CD4-positive, alpha-beta memory T cell (primary cell): Measurements from ENCODE around the gene GTF2IRD1. TPM values are rescaled to one million over a fixed set of nuclear protein-coding genes. Genes with fewer than 3 reads are reported as not detected.
"Not testable (repeated sequence)": the region's sequence is repeated elsewhere in the genome, so short reads cannot be mapped to it uniquely, and the experiment has no call there.

Experiments used
- CTCF ChIA-PET: fragments of 350-600 bp; sonication (Branson Sonifier 250); formaldehyde crosslinking; loops from one replicate; lab custom pipeline; 2021; ENCODE audit warnings: inconsistent platforms; ENCODE audit not compliant: partially characterized antibody; lab: Charles Lee
- POLR2A ChIA-PET: fragments of 350-600 bp; sonication (Branson Sonifier 250); formaldehyde crosslinking; loops from one replicate; lab custom pipeline; 2021; ENCODE audit not compliant: partially characterized antibody; lab: Charles Lee
- DNase-seq, 5 donors: peaks; one replicate each; pipeline versions ENCODE4 v3.0.0 to v3.0.0-alpha.2; 2020 to 2022; ENCODE audit warnings: mixed read lengths in 1 of 5
- H3K27ac ChIP-seq: one replicate; pipeline ENCODE4 v1.7.0; 2013; ENCODE audit warnings: low read depth, low read length
- H3K27me3 ChIP-seq: 2 replicates; pipeline ENCODE4 v1.7.0; 2013; ENCODE audit warnings: mild to moderate bottlenecking, low read length, moderate library complexity; ENCODE audit not compliant: insufficient read depth
- H3K36me3 ChIP-seq: 2 replicates; pipeline ENCODE4 v1.7.0; 2013; ENCODE audit warnings: mild to moderate bottlenecking, low read length, moderate library complexity; ENCODE audit not compliant: insufficient read depth
- H3K4me1 ChIP-seq: 2 replicates; pipeline ENCODE4 v1.7.0; 2013; ENCODE audit warnings: mild to moderate bottlenecking, low read length, moderate library complexity; ENCODE audit not compliant: insufficient read depth
- H3K4me3 ChIP-seq, 2 donors: one replicate each; pipeline ENCODE4 v1.7.0; 2013; ENCODE audit warnings: low read length in 2 of 2, mild to moderate bottlenecking in 1 of 2
- H3K9me3 ChIP-seq, 2 donors: one replicate each; pipeline ENCODE4 v1.7.0; 2013; ENCODE audit warnings: low read length in 2 of 2, control low read depth in 1 of 2; ENCODE audit not compliant: control insufficient read depth in 1 of 2
- H3K27ac Mint-ChIP-seq, 7 donors: one replicate each; pipeline ENCODE4 v1.8.0; 2020 to 2021; ENCODE audit warnings: mixed read lengths in 7 of 7, mild to moderate bottlenecking in 6 of 7, inconsistent platforms in 3 of 7, moderate library complexity in 3 of 7
- H3K27me3 Mint-ChIP-seq, 2 donors: one replicate each; pipeline ENCODE4 v1.8.0; 2020 to 2021; ENCODE audit warnings: mixed read lengths in 2 of 2
- H3K36me3 Mint-ChIP-seq, 2 donors: one replicate each; pipeline ENCODE4 v1.8.0; 2020 to 2021; ENCODE audit warnings: mixed read lengths in 2 of 2, inconsistent platforms in 1 of 2, mild to moderate bottlenecking in 1 of 2
- H3K4me1 Mint-ChIP-seq, 4 donors: one replicate each; pipeline ENCODE4 v1.8.0; 2020 to 2021; ENCODE audit warnings: mixed read lengths in 4 of 4, mild to moderate bottlenecking in 1 of 4
- H3K4me3 Mint-ChIP-seq, 8 donors: one replicate each; pipeline ENCODE4 v1.8.0; 2020 to 2021; ENCODE audit warnings: mixed read lengths in 8 of 8, mild to moderate bottlenecking in 7 of 8, moderate library complexity in 6 of 8, inconsistent platforms in 3 of 8
- H3K9me3 Mint-ChIP-seq, 8 donors: one replicate each; pipeline ENCODE4 v1.8.0; 2020 to 2021; ENCODE audit warnings: mixed read lengths in 8 of 8, mild to moderate bottlenecking in 5 of 8, inconsistent platforms in 3 of 8, moderate library complexity in 1 of 8
- intact Hi-C: fragments of 100-400 bp; cut with micrococcal nuclease; formaldehyde crosslinking; loops from one replicate; pipeline ENCODE4 v1.15.1; 2023
- polyA plus RNA-seq, 2 donors: library from polyadenylated mRNA; unstranded; fragments of 300-500 nt; fragmentation: Illumina TruSeq; gene quantifications; one replicate each; pipeline ENCODE4 v1.2.3, GENCODE V29; 2021
- total RNA-seq, 2 experiments: library from RNA; stranded (reverse); gene quantifications; one replicate each; pipeline ENCODE4 v1.2.3, GENCODE V29; 2021

The GTF2IRD1 gene
- total and polyA plus RNA-seq, 4 experiments from 2014 or later = 0.30 to 8.8 (median 4.7) TPM

DNA sequence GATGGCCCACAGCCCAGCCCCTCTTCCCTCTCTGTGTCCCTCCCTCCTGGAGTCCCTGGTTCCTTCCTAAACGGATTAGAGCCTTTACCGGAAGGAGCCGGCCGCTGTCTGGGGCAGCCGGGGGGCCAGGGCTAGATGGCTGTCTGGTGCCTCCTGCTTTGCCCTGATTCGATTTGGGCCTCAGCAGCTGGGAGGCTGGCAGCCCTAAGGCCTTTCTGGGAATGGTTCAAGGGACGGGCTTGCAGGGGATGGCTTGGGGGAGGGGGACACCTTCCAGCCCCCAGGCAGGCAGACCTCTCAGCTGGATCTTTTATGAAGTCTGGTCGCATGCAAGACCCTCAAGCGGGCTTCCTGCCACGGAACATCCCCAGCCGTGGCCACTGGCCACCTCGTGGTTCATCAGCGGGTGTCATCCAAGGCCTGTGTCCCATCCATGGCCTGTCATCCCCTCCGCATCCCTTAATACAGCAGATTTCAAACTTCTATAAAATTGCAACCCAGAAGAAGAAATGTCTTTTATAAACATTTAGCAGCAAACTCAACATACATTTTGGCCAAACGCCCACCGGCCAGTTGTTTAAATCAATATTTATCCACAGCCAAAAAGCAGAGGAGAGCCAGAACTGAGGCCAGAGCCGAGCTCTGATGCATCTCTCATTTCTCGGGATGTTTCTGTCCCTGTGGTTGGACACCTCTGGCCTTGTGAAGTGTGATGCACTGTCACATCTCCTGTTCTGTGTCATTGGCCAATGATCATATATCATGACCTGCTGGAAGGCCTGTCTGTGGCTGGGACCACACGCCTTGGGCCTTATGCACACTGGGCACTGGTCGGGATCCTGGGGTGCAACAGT, 52.0 kb downstream of the GTF2IRD1 start:
- no peaks in the 10 kb centered on the region for H3K36me3 ChIP-seq
- intact Hi-C loops = no loop called here
- H3K4me1 ChIP-seq = no peaks in the 10 kb centered on the region
- H3K4me3 ChIP-seq = no peak overlapping the region
- no peak overlapping the region for H3K27ac Mint-ChIP-seq
- no peaks in the 10 kb centered on the region for H3K27me3 ChIP-seq
- no peaks in the 10 kb centered on the region for H3K9me3 ChIP-seq
- no peak overlapping the region for H3K4me3 Mint-ChIP-seq
- no peaks in the 10 kb centered on the region for H3K9me3 Mint-ChIP-seq
- no peaks in the 10 kb centered on the region for H3K4me1 Mint-ChIP-seq
- H3K27me3 Mint-ChIP-seq = no peaks in the 10 kb centered on the region
- ChIA-PET CTCF (interaction anchor here (0.5 kb wide), 1 partner anchor 113 kb away, joined by 3 read pairs; no protein-coding TSS in a partner anchor), POLR2A (no interaction called here)
- DNase-seq = no peak
- H3K36me3 Mint-ChIP-seq = no peaks in the 10 kb centered on the region
- no peak overlapping the region for H3K27ac ChIP-seq

DNA sequence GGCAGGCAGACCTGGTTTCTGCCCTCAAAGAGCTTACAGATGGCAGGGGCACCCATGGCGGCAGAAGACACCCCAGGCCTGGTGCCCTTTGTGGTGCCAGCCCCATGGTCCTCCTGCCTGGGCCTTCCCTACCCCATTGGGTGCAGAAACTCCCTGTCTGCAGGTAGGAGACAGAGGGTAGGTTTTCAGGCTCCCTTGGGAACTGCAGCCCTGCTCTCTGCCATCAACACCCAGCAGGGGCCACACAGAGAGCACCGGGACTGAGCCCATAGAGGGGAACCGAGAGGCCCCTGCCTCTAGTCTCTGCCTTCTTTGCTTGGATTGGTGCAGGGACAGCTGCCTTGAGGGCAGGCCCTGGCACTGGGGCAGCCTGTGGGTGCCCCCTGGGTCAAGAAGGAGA, 52.6 kb downstream of the GTF2IRD1 start:
- no peak overlapping the region for H3K4me3 Mint-ChIP-seq
- no peak overlapping the region for H3K27ac Mint-ChIP-seq
- DNase-seq = no peak
- H3K9me3 ChIP-seq = no peaks in the 10 kb centered on the region
- no peak overlapping the region for H3K4me3 ChIP-seq
- no peaks in the 10 kb centered on the region for H3K27me3 Mint-ChIP-seq
- no peak overlapping the region for H3K27ac ChIP-seq
- H3K9me3 Mint-ChIP-seq = no peaks in the 10 kb centered on the region
- no peaks in the 10 kb centered on the region for H3K4me1 ChIP-seq
- intact Hi-C loops = no loop called here
- H3K36me3 ChIP-seq = no peaks in the 10 kb centered on the region
- ChIA-PET CTCF (no interaction called here), POLR2A (no interaction called here)
- H3K4me1 Mint-ChIP-seq = no peaks in the 10 kb centered on the region
- H3K36me3 Mint-ChIP-seq = no peaks in the 10 kb centered on the region
- H3K27me3 ChIP-seq = no peaks in the 10 kb centered on the region

DNA sequence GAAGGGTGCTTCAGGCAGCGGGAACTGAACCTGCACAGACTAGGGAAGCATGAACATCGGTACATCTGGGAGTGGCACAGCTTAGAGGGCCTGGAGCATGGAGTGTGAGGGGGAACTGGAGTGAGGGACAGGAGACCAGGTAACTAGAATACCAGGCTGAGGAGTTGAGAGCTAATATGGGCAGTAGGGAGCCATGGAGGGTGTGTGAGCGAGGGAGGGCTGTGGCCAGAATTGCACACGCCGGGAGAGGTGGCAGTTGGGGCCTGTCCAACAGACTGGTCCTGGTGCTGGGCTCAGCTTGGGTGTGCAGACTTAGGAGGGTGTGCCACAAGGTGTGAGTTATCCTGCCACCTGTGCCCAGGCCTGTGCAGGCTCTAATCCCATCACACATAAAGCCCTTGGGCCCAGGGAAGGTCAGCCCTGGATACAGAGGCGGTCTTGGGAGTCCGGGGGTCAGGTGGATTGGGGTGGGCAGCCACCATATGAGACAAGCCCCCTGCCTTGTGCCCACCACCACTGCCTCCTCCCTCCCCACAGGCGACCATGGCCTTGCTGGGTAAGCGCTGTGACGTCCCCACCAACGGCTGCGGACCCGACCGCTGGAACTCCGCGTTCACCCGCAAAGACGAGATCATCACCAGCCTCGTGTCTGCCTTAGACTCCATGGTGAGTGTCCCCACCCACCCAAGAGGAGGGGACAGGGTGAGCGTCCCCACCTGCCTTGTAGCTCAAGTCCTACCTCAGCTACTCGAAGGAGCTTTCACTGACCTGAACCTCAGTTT, 54.0 kb downstream of the GTF2IRD1 start:
- Mint-ChIP-seq H3K27ac (no peak overlapping the region), H3K9me3 (no peaks in the 10 kb centered on the region), H3K4me3 (no peak overlapping the region), H3K27me3 (no peaks in the 10 kb centered on the region), H3K36me3 (no peaks in the 10 kb centered on the region), H3K4me1 (no peaks in the 10 kb centered on the region)
- no peak overlapping the region for H3K4me3 ChIP-seq
- no peaks in the 10 kb centered on the region for H3K27me3 ChIP-seq
- H3K9me3 ChIP-seq = no peaks in the 10 kb centered on the region
- intact Hi-C loops = no loop called here
- ChIA-PET POLR2A (no interaction called here), CTCF (no interaction called here)
- H3K36me3 ChIP-seq = no peaks in the 10 kb centered on the region
- H3K27ac ChIP-seq = no peak overlapping the region
- no peaks in the 10 kb centered on the region for H3K4me1 ChIP-seq
- DNase-seq = no peak

DNA sequence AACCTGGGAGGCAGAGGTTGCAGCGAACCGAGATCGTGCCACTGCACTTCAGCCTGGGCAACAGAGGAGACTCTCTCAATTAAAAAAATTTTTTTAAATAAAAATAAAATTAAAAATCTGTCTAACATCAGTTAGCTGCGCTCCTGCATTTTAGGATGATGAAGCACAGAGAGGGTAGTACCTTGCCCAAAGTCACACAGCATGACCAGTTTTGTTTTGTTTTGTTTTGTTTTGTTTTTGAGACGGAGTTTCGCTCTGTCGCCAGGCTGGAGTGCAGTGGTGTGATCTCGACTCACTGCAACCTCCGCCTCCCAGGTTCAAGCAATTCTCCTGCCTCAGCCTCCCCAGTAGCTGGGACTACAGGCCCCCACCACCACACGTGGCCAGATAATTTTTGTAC, 55.7 kb downstream of the GTF2IRD1 start:
- DNase-seq, H3K36me3 Mint-ChIP-seq, POLR2A ChIA-PET, H3K27ac Mint-ChIP-seq, H3K4me3 ChIP-seq, H3K9me3 ChIP-seq, intact Hi-C loops, H3K27ac ChIP-seq, H3K4me3 Mint-ChIP-seq, H3K27me3 ChIP-seq, CTCF ChIA-PET, H3K4me1 Mint-ChIP-seq, H3K9me3 Mint-ChIP-seq, H3K27me3 Mint-ChIP-seq, H3K36me3 ChIP-seq, H3K4me1 ChIP-seq: not testable (repeated sequence)

DNA sequence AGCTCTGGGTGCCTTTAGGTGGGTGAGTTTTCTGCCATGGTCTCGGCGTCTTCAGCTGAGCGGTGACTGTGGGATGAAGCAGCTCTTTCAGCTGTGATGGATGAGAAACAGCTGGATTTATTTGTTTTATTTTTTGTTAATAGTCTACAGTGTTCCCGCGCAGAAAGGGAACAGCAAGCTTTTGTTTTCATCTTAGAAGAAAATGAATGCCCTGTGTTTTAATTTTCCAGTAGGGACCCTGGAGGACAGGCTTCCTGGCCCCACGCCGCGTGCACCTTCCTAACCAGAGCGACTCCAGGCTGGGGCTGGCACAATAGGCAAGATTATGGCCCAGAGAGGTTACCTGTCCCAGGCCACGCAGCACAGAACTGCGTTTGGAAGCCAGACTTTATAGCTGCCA, 57.6 kb downstream of the GTF2IRD1 start:
- no peaks in the 10 kb centered on the region for H3K36me3 Mint-ChIP-seq
- no peak for DNase-seq
- intact Hi-C loops = no loop called here
- no peaks in the 10 kb centered on the region for H3K4me1 Mint-ChIP-seq
- Histone ChIP-seq H3K27me3 (no peaks in the 10 kb centered on the region), H3K9me3 (no peaks in the 10 kb centered on the region), H3K4me1 (no peaks in the 10 kb centered on the region), H3K27ac (no peak overlapping the region), H3K36me3 (no peaks in the 10 kb centered on the region), H3K4me3 (no peak overlapping the region)
- ChIA-PET CTCF (no interaction called here), POLR2A (no interaction called here)
- no peak overlapping the region for H3K4me3 Mint-ChIP-seq
- H3K9me3 Mint-ChIP-seq = no peaks in the 10 kb centered on the region
- H3K27me3 Mint-ChIP-seq = no peaks in the 10 kb centered on the region
- no peak overlapping the region for H3K27ac Mint-ChIP-seq

DNA sequence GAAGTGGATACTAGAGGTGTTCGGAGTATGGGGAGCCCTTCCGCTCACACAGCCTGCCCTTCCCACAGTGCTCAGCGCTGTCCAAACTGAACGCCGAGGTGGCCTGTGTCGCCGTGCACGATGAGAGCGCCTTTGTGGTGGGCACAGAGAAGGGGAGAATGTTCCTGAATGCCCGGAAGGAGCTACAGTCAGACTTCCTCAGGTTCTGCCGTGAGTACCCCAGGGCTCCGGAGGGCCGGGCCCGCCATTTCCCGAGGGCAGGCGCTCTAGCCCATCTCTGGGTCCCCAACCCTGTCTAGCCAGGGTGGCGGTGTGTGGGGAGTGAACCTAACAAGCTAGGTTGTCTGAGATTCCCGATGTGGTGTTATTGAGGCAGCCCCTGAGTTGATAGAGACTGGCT, 59.1 kb downstream of the GTF2IRD1 start:
- intact Hi-C loops = no loop called here

DNA sequence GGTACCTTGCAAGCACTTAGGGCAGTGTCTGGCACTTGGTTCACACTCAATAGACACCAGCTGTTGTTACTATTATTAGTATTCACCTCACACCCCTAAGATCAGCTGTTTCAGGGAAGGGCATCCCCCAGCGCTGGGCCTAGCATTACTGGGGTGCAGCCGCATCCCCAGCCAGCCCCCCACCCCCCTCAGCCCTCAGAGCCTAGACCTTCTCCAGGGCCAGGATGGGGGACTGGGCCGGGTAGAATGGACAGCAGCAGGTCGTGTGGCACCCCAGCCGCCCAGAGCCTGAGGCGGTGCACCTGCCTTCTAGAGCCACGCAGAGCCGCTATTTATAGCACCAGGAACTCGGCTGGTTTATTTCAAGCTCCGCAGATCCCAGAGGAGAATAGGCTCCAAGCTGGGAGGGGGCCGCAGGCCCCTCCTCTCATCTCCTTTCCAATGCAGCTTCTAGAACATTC, 60.5 kb downstream of the GTF2IRD1 start:
- no peak overlapping the region for H3K4me3 Mint-ChIP-seq
- Histone ChIP-seq H3K27me3 (no peaks in the 10 kb centered on the region), H3K9me3 (no peaks in the 10 kb centered on the region), H3K4me3 (no peak overlapping the region), H3K4me1 (no peaks in the 10 kb centered on the region), H3K36me3 (no peaks in the 10 kb centered on the region), H3K27ac (no peak overlapping the region)
- no peaks in the 10 kb centered on the region for H3K4me1 Mint-ChIP-seq
- no peaks in the 10 kb centered on the region for H3K9me3 Mint-ChIP-seq
- no peaks in the 10 kb centered on the region for H3K36me3 Mint-ChIP-seq
- ChIA-PET POLR2A (no interaction called here), CTCF (no interaction called here)
- DNase-seq = no peak
- H3K27me3 Mint-ChIP-seq = no peaks in the 10 kb centered on the region
- intact Hi-C loops = no loop called here
- H3K27ac Mint-ChIP-seq = no peak overlapping the region

More for the DNA sequence above, 59.1 kb downstream of the GTF2IRD1 start:
- H3K27me3 Mint-ChIP-seq = no peaks in the 10 kb centered on the region
- Histone ChIP-seq H3K4me1 (no peaks in the 10 kb centered on the region), H3K9me3 (no peaks in the 10 kb centered on the region), H3K4me3 (no peak overlapping the region), H3K27ac (no peak overlapping the region), H3K27me3 (no peaks in the 10 kb centered on the region), H3K36me3 (no peaks in the 10 kb centered on the region)
- no peaks in the 10 kb centered on the region for H3K9me3 Mint-ChIP-seq
- H3K27ac Mint-ChIP-seq = no peak overlapping the region
- ChIA-PET POLR2A (no interaction called here), CTCF (no interaction called here)
- no peaks in the 10 kb centered on the region for H3K36me3 Mint-ChIP-seq
- no peak overlapping the region for H3K4me3 Mint-ChIP-seq
- no peak for DNase-seq
- H3K4me1 Mint-ChIP-seq = no peaks in the 10 kb centered on the region
